Gastrocnemius medialis (tissue), 4 donors: ENCODE measurements around the gene SEC61A1. TPM values are rescaled to one million over a fixed set of nuclear protein-coding genes. Genes with fewer than 3 reads are reported as not detected.

Source experiments
- ATAC-seq, 2 donors: fragments of 150-250 bp; one replicate each; pipeline ENCODE4 v1.9.1; 2016
- DNase-seq, 2 donors: peaks; one replicate each; pipeline ENCODE4 v3.0.0-alpha.2; 2019
- H3K27ac ChIP-seq, 4 donors: fragments of 200-600 bp; sonication (generic); 1 replicate in 1 of 4; 2 replicates in 3 of 4; pipeline ENCODE4 v1.5.1; 2016 to 2018; ENCODE audit warnings: mild to moderate bottlenecking in 2 of 4, moderate library complexity in 1 of 4
- H3K27me3 ChIP-seq, 3 donors: fragments of 200-600 bp; sonication (generic) in 2 of 3; 1 replicate in 1 of 3; 2 replicates in 2 of 3; pipeline versions ENCODE4 v1.5.1 to v1.6.0; 2016 to 2019; ENCODE audit warnings: mild to moderate bottlenecking in 1 of 3, moderate library complexity in 1 of 3
- H3K36me3 ChIP-seq, 2 donors: fragments of 200-600 bp; sonication (generic) in 1 of 2; one replicate each; pipeline ENCODE4 v1.5.1; 2017 to 2018
- H3K4me1 ChIP-seq, 2 donors: fragments of 200-600 bp; sonication (generic) in 1 of 2; one replicate each; pipeline ENCODE4 v1.5.1; 2016 to 2017; ENCODE audit warnings: mild to moderate bottlenecking in 2 of 2
- H3K4me3 ChIP-seq, 4 donors: fragments of 200-600 bp; sonication (generic) in 3 of 4; 1 replicate in 1 of 4; 2 replicates in 3 of 4; pipeline ENCODE4 v1.5.1; 2016 to 2019; ENCODE audit warnings: mild to moderate bottlenecking in 2 of 4
- H3K9me3 ChIP-seq, 3 donors: fragments of 200-600 bp; sonication (generic) in 2 of 3; 1 replicate in 1 of 3; 2 replicates in 2 of 3; pipeline ENCODE4 v1.5.1; 2016 to 2019
- CTCF ChIP-seq, 5 experiments: fragments of 450-650 bp in 3 of 5; fragments of 200-600 bp in 2 of 5; sonication (generic) in 2 of 5; IDR thresholded peaks in 4 of 5; conservative IDR thresholded peaks in 1 of 5; 1 replicate in 4 of 5; 2 replicates in 1 of 5; pipeline ENCODE4 v1.5.1; 2016 to 2019; ENCODE audit warnings: antibody characterized with exemption in 5 of 5, mild to moderate bottlenecking in 3 of 5, moderate library complexity in 3 of 5
- POLR2A ChIP-seq, 2 donors: fragments of 450-650 bp; IDR thresholded peaks; one replicate each; pipeline ENCODE4 v1.6.1; 2017; ENCODE audit warnings: antibody characterized with exemption in 2 of 2, mild to moderate bottlenecking in 2 of 2, moderate library complexity in 2 of 2
- in situ Hi-C, 4 donors: fragments of 200-750 bp; cut with MboI; loops; one replicate each; pipeline versions ENCODE4 v1.15.0 to v1.8.0; 2017; ENCODE audit warnings: low sequenced_read_pairs in 4 of 4
- intact Hi-C: fragments of 100-400 bp; cut with DNase I; formaldehyde crosslinking; loops from one replicate; pipeline ENCODE4 v1.15.1; 2023; ENCODE audit warnings: low total_unique reads
- total RNA-seq, 4 donors: library from RNA; depleted of rRNA; stranded (reverse); fragments of >200 nt; gene quantifications; one replicate each; pipeline versions ENCODE4 v1.1.0 to v1.2.3, GENCODE V29; 2016

Gene SEC61A1
- total RNA-seq, 4 donors from 2014 or later: 81.6 to 135 (median 106) TPM

GRCh38 chr3:128078322-128078721, 26.1 kb downstream of the SEC61A1 start:
- in situ Hi-C loops: loop anchor here in 3 of 4 donors (25.0 kb wide), 2 partner anchors 409 to 534 kb away; partner anchors contain the start of gene GATA2 (in 1 of the 3)
- intact Hi-C loops: loop anchor here (5.0 kb wide), 1 partner anchor 44 kb away; the partner anchor contains the start of gene RUVBL1
- Histone ChIP-seq H3K27ac (no peak overlapping the region), H3K27me3 (no peaks in the 10 kb centered on the region), H3K9me3 (no peaks in the 10 kb centered on the region), H3K36me3 (no peaks in the 10 kb centered on the region), H3K4me1 (peaks cover 14 to 22% of the 10 kb centered on the region in 2 donors), H3K4me3 (no peak overlapping the region)
- TF ChIP-seq POLR2A (IDR thresholded peaks at IDR 0.05) (no peak), CTCF (IDR thresholded peaks at IDR 0.05 in 4 of 5, conservative IDR thresholded peaks at IDR 0.05 in 1 of 5) (no peak)
- DNase-seq: no peak
- ATAC-seq: no peak

DNA sequence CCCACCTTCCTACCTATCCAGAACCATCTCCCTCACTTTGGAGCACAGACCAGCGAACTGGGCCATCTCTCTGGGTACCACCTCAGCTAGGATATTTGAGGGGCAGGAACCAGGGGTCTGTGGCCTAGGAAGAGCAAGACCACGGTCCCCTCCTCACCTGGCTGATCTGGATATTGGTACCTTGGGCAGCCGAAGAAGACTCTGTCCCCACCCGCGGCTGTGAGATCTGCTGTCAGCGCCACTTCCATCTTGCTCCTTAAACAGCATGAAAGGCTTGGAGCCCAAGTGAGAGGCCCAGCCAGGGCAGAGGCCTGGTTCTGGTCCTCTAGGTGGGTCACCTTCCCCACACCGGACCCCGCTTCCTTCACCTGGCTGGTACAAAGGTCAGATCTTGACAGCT, 26.6 kb downstream of the SEC61A1 start:
- Histone ChIP-seq H3K4me1 (peaks cover 14 to 20% of the 10 kb centered on the region in 2 donors), H3K4me3 (no peak overlapping the region), H3K36me3 (no peaks in the 10 kb centered on the region), H3K9me3 (no peaks in the 10 kb centered on the region), H3K27ac (no peak overlapping the region), H3K27me3 (no peaks in the 10 kb centered on the region)
- TF ChIP-seq POLR2A (IDR thresholded peaks at IDR 0.05): no peak
- no peak for TF ChIP-seq CTCF (IDR thresholded peaks at IDR 0.05 in 4 of 5, conservative IDR thresholded peaks at IDR 0.05 in 1 of 5)
- no peak for ATAC-seq
- in situ Hi-C loops (loop anchor here in 3 of 4 donors (25.0 kb wide), 2 partner anchors 408 to 533 kb away; partner anchors contain the start of gene GATA2 (in 1 of the 3)), intact Hi-C loops (loop anchor here (5.0 kb wide), 1 partner anchor 43 kb away; the partner anchor contains the start of gene RUVBL1)
- no peak for DNase-seq

GRCh38 chr3:128079823-128080222, 27.6 kb downstream of the SEC61A1 start:
- DNase-seq (no peak), ATAC-seq (no peak)
- Histone ChIP-seq H3K4me1 (peaks cover 23% of the 10 kb centered on the region in 2 donors), H3K27ac (no peak overlapping the region), H3K27me3 (no peaks in the 10 kb centered on the region), H3K9me3 (no peaks in the 10 kb centered on the region), H3K4me3 (no peak overlapping the region), H3K36me3 (no peaks in the 10 kb centered on the region)
- in situ Hi-C loops (loop anchor here in 3 of 4 donors (25.0 kb wide), 2 partner anchors 407 to 532 kb away; partner anchors contain the start of gene GATA2 (in 1 of the 3)), intact Hi-C loops (loop anchor here (5.0 kb wide), 1 partner anchor 42 kb away; the partner anchor contains the start of gene RUVBL1)
- TF ChIP-seq CTCF (IDR thresholded peaks at IDR 0.05 in 4 of 5, conservative IDR thresholded peaks at IDR 0.05 in 1 of 5) (no peak), POLR2A (IDR thresholded peaks at IDR 0.05) (no peak)

DNA sequence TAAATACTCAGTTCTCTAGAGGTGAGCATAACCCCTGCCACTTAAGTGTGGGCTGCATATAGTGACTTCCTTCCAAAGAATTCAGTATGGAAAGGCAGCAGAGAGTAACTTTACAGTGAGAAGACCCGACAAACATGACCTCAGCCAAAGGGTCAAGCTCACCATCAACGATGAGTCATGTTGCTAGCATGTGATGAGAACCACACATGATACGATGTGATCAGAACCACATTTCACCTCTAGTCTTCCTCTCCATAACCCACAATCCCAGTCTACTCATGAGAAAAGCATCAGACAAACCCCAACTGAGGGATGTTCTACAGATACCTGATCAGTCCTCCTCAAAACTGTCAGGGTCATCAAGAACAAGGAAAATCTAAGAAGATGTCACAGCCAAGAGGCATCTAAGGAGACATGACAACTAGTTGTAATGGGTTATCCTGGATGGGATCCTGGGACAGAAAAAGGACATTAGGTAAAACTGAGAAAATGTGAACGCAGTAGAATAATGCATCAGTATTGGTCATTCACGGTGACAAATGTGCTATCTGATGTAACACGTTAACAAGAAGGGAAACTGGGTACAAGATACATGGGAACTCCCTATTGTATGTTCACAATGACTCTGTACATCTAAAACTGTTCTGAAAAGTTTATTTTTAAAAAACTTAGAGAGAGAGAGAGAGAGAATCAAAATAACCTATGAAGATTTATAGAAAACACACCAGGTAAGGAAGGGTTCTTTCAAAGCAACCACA, 28.3 kb downstream of the SEC61A1 start:
- ATAC-seq (no peak), DNase-seq (no peak)
- H3K9me3 ChIP-seq: no peaks in the 10 kb centered on the region
- peaks cover 18 to 21% of the 10 kb centered on the region in 2 donors for H3K4me1 ChIP-seq
- H3K4me3 ChIP-seq: no peak overlapping the region
- in situ Hi-C loops (loop anchor here in 3 of 4 donors (25.0 kb wide), 2 partner anchors 407 to 532 kb away; partner anchors contain the start of gene GATA2 (in 1 of the 3)), intact Hi-C loops (no loop called here)
- TF ChIP-seq POLR2A (IDR thresholded peaks at IDR 0.05) (no peak), CTCF (IDR thresholded peaks at IDR 0.05 in 4 of 5, conservative IDR thresholded peaks at IDR 0.05 in 1 of 5) (no peak)
- no peak overlapping the region for H3K27ac ChIP-seq
- H3K36me3 ChIP-seq: no peaks in the 10 kb centered on the region
- H3K27me3 ChIP-seq: no peaks in the 10 kb centered on the region
